GM12872 (cell line): Measurements from ENCODE around the gene CYSRT1.

Experiments used
- TF ChIP-seq, protein P1 (sequence below): IDR thresholded peaks from 3 replicates; pipeline ENCODE4 v1.5.1; 2011; ENCODE audit warnings: low read depth, mild to moderate bottlenecking, low read length, moderate library complexity; ENCODE audit not compliant: insufficient read depth

Gene CYSRT1

DNA sequence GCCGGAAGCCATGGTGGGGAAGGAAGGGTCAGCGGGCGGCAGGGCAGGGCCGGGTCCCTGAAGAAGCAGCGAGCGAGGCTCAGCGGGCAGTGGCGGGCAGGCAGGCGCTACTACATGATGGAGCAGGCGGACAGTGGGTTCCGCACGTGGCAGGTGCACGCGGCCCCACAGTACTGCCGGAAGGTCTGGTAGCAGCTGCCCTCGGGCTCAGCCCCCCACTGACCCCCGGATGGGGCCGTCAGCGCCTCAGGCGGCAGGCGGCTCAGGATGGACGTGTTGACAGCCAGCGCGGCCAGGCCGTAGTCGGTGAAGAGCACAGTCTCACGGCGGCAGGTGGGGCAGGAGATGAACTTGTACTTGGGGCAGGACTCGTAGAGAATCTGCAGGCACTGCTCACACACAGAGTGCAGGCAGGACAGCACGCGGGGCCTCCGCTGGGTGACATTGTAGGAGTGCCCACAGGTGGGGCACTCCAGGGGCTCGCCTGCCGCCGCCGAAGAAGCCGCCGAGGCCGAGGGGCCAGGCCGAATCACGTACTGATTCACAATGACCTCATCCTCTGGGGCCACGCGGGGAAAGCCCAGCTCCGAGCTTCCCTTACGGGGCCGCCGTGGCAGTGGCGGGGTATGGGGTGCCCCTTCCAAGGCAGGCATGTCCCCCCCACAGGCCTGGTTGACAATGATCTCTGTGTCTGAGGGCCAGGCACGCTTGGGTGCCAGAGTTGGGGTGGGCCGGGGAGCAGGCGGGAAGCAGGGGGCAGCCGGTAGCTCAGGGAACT, 4.5 kb upstream of the CYSRT1 start:
- TF ChIP-seq, protein P1, sequence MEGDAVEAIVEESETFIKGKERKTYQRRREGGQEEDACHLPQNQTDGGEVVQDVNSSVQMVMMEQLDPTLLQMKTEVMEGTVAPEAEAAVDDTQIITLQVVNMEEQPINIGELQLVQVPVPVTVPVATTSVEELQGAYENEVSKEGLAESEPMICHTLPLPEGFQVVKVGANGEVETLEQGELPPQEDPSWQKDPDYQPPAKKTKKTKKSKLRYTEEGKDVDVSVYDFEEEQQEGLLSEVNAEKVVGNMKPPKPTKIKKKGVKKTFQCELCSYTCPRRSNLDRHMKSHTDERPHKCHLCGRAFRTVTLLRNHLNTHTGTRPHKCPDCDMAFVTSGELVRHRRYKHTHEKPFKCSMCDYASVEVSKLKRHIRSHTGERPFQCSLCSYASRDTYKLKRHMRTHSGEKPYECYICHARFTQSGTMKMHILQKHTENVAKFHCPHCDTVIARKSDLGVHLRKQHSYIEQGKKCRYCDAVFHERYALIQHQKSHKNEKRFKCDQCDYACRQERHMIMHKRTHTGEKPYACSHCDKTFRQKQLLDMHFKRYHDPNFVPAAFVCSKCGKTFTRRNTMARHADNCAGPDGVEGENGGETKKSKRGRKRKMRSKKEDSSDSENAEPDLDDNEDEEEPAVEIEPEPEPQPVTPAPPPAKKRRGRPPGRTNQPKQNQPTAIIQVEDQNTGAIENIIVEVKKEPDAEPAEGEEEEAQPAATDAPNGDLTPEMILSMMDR = no peak

DNA sequence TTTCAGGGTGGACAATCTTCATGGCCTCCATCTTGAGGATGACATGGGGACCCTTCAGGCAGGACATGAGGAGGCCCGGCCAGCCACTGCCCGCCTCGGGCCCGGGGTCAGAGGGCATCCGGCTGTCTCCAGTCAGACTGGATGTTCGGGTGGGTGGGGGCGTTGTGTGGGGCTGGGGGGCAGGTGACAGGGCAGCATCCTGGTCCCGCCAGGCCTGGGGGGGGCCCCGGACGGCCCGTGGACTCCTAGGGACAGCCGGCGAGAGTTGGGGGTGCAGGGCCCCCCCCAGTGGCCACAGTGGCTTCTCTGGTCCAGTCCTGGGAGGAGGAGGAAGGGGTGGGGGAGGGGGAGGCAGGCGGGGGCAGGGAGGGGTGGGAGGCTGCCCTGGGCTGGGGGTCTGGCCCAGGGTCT, 3.9 kb upstream of the CYSRT1 start:
- TF ChIP-seq, protein P1 = no peak

DNA sequence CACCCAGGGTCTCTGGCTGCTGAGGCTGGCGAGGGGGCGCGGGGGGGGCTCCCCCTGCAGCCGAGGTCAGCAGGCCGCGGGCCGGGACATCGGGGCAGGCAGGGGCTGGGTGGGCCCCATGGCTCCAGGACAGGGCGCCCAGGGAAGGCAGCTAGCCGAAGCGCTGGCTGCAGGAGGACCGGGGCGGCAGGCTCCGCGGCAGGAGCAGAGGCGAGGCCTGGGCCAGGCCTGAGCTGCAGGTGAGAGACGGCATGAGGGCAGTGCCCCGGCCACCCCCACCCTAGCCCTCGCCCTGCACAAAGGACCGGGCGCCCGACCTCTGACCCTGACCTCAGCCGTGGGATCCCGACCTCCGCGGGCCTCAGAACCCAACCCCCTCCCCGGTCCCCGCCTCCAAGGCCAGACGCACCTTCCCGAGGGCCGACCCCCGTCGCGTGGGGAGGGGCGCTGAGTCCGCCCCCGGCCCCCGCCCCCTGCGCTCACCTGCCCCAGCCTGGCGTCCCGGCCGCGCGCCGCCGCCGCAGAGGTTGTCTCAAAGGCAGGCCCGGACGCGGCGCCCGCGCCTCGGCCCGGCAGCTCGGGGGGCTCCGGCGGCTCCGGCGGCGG, 3.4 kb upstream of the CYSRT1 start:
- TF ChIP-seq, protein P1 = no peak

DNA sequence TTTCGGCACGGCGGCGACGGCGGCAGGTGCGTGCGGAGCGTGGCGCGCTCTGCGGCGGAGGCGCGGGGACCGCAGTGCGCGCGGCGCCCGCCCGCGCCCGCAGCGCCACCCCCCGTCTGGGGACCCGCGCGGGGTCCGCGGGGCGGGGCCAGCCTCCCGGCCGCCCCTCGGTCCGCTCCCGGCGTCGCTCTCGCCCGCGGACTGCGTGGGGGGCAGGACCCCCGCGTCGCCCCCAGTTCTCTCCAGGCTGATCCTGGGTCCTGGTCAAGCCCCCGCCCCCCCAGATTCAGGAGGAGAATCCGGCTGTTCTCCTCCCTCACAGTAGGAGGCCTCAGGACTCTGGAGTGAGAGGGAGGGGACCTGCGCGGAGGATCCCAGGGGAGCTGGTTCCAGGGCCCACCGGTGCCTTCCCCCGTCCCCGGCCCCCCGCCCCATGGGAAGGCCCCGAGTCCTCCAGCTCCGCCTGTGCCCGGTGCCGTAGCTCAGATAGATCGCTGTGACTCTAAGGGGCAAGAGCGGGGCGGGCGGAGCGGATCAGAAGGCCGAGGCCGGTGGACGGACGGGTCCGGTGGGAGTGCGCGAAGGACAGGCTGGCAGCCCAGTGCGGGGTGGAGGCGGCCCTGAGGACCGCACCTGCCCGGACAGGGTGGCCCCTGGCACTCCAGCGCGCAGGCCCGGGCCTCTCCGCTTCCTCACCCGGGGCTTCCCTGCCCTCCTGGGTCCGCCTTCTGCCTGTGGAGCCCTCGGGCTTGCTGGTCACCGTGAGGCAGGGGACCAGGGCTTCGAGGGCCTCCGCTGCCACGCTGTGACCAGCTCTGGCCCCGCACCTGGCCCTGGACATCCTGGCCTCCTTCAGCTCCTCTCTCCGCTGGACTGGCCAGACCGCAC, 2.5 kb upstream of the CYSRT1 start, which contains the start of gene RNF208:
TSS of gene RNF208 (minus strand) at position 51 of the 888 bp plus-strand sequence. CDS start 1,028 bp downstream, outside the sequence.
- TF ChIP-seq, protein P1 = no peak

DNA sequence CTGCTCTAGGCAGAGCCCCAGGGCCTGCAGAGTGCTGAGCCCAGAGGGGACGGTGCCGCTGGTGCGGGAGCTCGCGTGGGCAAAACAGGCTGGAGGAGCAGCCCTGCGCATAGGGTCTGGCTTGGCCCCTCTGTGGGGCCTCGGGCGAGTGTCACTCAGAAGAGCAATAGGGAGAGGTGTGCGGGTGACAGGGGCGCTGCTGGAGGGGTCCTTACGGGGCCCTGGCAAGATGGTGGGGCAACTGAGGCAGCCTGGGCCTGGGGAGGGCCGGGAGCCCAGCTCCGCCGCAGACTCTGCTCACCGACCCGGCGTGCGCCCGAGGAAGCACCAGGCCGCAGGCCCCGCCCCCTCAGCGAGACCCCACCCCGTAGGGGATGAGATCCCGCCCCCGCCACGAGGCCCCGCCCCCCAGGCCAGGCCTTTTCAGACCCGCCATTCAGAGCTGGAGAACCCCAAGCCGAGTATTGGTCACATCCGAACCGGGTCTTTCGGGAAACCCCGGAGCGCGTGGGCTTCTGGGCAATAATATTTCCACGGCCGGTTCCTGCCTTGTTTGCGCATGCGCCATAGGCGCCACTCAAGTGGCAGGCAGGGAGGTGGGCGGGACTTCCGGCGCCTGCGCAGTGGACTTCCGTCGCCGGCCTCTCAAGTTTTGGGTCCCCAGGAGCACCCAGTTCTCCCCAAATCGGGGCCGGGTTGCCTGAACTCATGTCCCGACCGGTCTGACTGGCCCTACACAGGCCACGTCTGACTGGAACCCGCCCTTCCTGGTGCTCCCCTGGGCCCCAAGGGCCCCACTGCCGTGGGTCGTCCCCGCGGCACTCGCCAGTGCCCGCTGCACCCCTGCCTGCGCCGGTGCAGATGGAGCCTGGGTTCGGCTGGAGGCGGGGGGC, 1.6 kb upstream of the CYSRT1 start:
- TF ChIP-seq, protein P1 = no peak

DNA sequence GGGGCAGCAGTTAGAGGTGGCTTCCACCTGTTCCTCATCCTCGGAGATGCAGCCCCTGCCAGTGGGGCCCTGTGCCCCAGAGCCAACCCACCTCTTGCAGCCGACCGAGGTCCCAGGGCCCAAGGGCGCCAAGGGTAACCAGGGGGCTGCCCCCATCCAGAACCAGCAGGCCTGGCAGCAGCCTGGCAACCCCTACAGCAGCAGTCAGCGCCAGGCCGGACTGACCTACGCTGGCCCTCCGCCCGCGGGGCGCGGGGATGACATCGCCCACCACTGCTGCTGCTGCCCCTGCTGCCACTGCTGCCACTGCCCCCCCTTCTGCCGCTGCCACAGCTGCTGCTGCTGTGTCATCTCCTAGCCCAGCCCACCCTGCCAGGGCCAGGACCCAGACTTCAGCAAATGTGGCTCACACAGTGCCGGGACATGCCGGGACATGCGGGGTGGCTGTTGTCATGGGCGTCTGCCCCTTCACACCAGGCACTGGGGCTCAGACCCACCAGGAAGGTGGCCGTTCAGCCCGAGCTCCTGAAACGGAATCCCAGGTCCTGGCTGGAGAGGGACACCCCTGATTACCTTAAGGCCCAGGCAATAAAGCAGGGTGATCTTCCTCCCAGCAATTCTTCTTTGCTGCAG, 841 bp downstream of the CYSRT1 start:
- TF ChIP-seq, protein P1 = no peak
